GM18951 (cell line): ENCODE data around the gene LILRB2.
"Not testable (repeated sequence)": the region's sequence is repeated elsewhere in the genome, so short reads cannot be mapped to it uniquely, and the experiment has no call there.

Source experiments
- POLR2A ChIP-seq: IDR thresholded peaks from 4 replicates; pipeline ENCODE4 v1.6.1; 2011; ENCODE audit warnings: mild to moderate bottlenecking; ENCODE audit not compliant: insufficient read length, insufficient read depth; ENCODE audit errors: extremely low read depth
- in situ Hi-C: fragments of 300-500 bp; cut with MboI; formaldehyde crosslinking; loops from one replicate; pipeline ENCODE4 v1.12.0; 2022; ENCODE audit warnings: low sequenced_read_pairs, mixed read lengths, inconsistent platforms; ENCODE audit not compliant: unreplicated experiment

Gene LILRB2

GRCh38 chr19:54252243-54252642, 28.7 kb downstream of the LILRB2 start:
- in situ Hi-C loops = no loop called here
- TF ChIP-seq POLR2A = no peak

GRCh38 chr19:54248016-54248601, 32.8 kb downstream of the LILRB2 start:
- in situ Hi-C loops = no loop called here
- no peak for TF ChIP-seq POLR2A

- no peak for TF ChIP-seq POLR2A
- in situ Hi-C loops = no loop called here
Observed at GRCh38 chr19:54247106-54247930, 33.6 kb downstream of the LILRB2 start.

- TF ChIP-seq POLR2A = no peak
- in situ Hi-C loops = no loop called here
Observed at GRCh38 chr19:54245936-54246335, 35.0 kb downstream of the LILRB2 start.

GRCh38 chr19:54243809-54244208, 37.1 kb downstream of the LILRB2 start:
- in situ Hi-C loops = not testable (repeated sequence)

GRCh38 chr19:54242646-54243045, 38.3 kb downstream of the LILRB2 start, which contains the start of gene LILRA6:
TSS of gene LILRA6 (minus strand) at chr19:54242790.
- in situ Hi-C loops = not testable (repeated sequence)

- in situ Hi-C loops = not testable (repeated sequence)
Observed at GRCh38 chr19:54242234-54242633, 38.7 kb downstream of the LILRB2 start.

GRCh38 chr19:54240372-54241336, 40.3 kb downstream of the LILRB2 start:
- in situ Hi-C loops = not testable (repeated sequence)

GRCh38 chr19:54239491-54240371, 41.2 kb downstream of the LILRB2 start:
- in situ Hi-C loops = loop anchor here (10.0 kb wide), 1 partner anchor 65 kb away; the partner anchor contains the start of gene TMC4

- in situ Hi-C loops = loop anchor here (10.0 kb wide), 1 partner anchor 59 kb away; the partner anchor contains the start of gene TMC4
- TF ChIP-seq POLR2A = no peak
Observed at GRCh38 chr19:54233941-54234340, 47.0 kb downstream of the LILRB2 start.

- in situ Hi-C loops = loop anchor here (10.0 kb wide), 1 partner anchor 57 kb away; the partner anchor contains the start of gene TMC4
- no peak for TF ChIP-seq POLR2A
Observed at GRCh38 chr19:54231077-54231931, 49.6 kb downstream of the LILRB2 start.

- no peak for TF ChIP-seq POLR2A
- in situ Hi-C loops = loop anchor here (10.0 kb wide), 1 partner anchor 55 kb away; the partner anchor contains the start of gene TMC4
Observed at GRCh38 chr19:54230031-54230430, 50.9 kb downstream of the LILRB2 start.
